ENCODE results near the gene IL2RA. TPM values are rescaled to one million over a fixed set of nuclear protein-coding genes. Genes with fewer than 3 reads are reported as not detected.

Gene IL2RA
- not detected in 5 replicates for total RNA-seq (2022; extraction: Qiagen RNA extraction; ENCODE audit: low read depth)

DNA sequence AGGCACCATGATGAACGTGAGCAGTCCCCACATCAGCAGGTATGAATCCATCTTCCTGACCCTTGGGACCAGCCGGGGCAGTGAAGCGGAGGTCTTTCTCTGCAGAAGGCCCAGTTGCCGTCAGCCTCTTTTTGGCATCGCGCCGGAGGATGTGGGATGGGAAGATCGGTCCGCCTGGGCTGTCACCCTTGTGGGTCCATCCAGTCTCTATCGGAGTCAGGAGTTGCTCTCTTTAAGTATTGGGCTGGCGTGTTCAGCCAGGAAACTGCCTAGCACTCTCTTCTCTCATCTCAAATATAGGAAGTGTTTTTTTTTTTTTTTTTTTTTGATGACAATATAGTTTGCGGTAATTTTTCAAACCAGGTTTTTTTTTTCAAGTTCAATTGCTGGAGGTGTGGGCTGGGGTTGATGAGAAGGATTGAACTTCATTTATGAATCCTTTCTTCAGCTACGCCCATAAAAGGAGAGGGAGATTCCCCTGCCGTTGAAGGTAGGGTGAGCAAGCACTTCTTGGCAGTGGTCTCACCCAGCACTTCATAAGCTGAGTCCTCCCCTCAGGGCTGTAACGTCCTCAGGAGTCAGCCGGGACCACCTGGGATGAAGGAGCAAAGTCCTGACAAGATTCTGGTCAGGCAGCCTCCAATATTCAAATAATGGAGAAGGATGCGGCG, at the start of gene IL2RA:
TSS of gene IL2RA (minus strand) at position 267 of the 671 bp plus-strand sequence. CDS start at position 51, 216 bp downstream.

DNA sequence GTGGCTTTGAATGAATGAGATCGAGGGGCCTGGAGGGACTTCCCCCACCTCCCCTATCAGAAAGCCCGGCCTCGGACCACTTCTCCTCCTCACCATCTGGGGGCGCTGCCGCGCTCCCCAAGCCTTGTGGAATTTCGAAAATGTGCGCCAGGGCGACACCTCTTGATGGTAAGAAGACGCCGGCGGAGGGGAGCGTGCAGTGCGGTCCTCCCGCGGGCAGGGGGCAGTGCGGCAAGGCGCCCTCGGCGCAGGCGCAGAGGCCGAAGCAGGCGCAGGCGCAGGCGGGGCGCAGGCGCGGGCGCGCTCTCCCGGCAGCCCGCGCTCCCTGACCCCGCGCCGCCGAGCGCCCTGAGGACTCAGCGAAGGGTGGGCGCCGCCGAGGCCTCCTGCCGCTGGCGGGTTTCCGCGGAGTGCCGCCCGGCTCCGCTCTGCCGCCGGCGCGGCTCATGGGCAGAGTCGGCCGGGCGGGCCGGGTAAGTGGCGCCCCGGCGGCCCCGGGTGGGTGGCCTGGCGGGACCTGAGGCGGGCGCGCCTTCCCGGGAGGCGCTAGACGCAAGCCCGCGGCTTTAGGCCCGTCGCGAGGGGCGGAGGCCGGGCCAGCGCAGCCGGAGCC, 26.7 kb upstream of the IL2RA start, which contains the start of gene RBM17:
TSS of gene RBM17 (plus strand) at position 314 of the 613 bp plus-strand sequence. CDS start 8,032 bp downstream, outside the sequence.

DNA sequence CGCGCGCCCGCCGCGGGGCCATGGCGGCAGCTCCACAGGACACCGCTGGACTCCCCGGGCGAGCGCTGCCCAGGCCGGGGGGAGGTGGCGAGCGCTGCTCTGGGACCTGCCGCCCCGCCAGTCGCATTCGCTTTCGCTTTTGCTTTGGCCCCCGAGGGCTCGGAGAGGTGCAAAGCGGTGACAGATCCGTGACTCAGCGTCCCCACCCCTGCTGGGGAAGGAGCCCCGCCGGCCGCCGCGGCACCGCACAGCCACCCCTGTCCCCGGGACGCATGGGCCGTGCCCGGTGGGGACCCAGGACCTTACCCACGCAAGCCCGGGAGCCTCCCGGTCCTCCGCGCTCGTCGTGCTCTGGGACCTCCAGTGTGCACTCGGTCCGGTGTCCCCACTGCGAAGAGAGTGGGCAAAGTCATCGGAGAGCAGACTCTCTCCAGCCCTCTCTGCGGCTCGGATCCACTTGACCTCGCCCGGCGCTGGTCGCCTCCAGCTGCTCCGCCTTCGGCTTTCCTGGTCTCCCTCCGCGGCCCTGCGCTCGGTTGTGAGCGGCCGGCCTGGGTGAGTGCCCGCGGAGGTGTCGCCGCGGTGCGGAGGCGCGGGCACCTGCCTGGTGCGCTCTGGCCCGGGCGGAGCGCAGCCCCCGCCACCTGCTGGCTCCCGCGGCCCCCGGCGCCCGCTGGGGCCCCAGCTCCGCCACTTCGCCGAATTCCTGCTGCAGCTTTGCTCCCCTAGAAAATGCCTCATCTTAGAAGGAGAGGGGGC, 84.5 kb downstream of the IL2RA start, which contains the start of gene IL15RA:
TSS of gene IL15RA (minus strand) at position 73 of the 759 bp plus-strand sequence. CDS start at position 22, 51 bp downstream.

Other genes with a start within 250 kb of the IL2RA start
- gene GDI2, start 248.9 kb downstream of the IL2RA start, total RNA-seq (2022; extraction: Qiagen RNA extraction; ENCODE audit: low read depth), result 184 to 281 TPM (median 208 TPM) in 5 replicates
- 7.8 to 13.4 TPM (median 12.3 TPM) in 5 replicates for gene ANKRD16, start 172.5 kb downstream of the IL2RA start, total RNA-seq (2022; extraction: Qiagen RNA extraction; ENCODE audit: low read depth)
- 30.2 to 47.9 TPM (median 37.2 TPM) in 5 replicates for gene FBH1, start 172.1 kb downstream of the IL2RA start, total RNA-seq (2022; extraction: Qiagen RNA extraction; ENCODE audit: low read depth)
- gene IL15RA, start 84.8 kb downstream of the IL2RA start, total RNA-seq (2022; extraction: Qiagen RNA extraction; ENCODE audit: low read depth), result 3.6 to 5.2 TPM (median 4.5 TPM) in 5 replicates
- 105 to 136 TPM (median 123 TPM) in 5 replicates for gene RBM17, start 26.7 kb upstream of the IL2RA start, total RNA-seq (2022; extraction: Qiagen RNA extraction; ENCODE audit: low read depth)
- 145 to 179 TPM (median 168 TPM) in 5 replicates for gene PFKFB3, start 140.6 kb upstream of the IL2RA start, total RNA-seq (2022; extraction: Qiagen RNA extraction; ENCODE audit: low read depth)